ENCODE measurements around the gene SFI1. TPM values are rescaled to one million over a fixed set of nuclear protein-coding genes. Genes with fewer than 3 reads are reported as not detected.
"Not testable (repeated sequence)": the region's sequence is repeated elsewhere in the genome, so short reads cannot be mapped to it uniquely, and the experiment has no call there.

Gene SFI1
- total RNA-seq, 1 experiment from 2014 or later: 15.3 TPM

DNA sequence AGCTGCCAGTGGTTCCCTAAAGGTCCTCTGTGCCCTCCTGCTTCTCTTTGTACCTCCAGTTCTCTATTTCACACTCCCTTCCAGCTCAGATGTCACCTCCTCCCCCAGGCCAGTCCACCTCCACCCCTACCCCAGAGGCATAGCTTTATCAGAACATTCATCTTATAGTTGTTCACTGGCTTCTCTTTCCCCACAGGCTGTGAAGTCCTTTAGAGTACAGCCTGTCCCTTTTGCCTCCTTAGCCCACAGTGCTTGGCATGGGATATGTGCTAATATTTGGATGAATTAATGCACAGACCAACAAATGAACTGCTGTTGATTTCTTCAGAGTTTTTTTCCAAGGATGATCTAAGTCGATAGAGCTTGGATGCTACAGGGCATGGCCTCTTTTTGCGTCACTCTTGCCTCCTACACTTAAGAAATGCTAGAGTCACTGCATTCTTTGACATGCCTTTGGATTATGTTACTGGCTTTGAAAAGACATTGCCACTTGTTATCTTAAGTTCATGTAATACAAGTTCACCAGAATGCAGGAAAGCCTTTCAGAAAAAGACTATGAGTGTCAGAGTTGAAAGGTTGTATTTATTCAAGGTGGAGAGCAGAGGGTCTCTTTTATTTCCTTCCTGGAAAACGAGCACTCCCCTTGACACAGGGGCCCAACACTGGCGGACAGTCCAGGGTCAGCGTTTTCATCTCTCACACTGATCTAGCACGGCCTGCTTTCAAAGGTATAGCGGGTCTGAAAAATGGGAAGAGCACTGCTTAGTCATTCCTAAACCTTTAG, 90.0 kb downstream of the SFI1 start:
- DNase-seq (ENCODE audit: low read depth): peak; percentile 61

DNA sequence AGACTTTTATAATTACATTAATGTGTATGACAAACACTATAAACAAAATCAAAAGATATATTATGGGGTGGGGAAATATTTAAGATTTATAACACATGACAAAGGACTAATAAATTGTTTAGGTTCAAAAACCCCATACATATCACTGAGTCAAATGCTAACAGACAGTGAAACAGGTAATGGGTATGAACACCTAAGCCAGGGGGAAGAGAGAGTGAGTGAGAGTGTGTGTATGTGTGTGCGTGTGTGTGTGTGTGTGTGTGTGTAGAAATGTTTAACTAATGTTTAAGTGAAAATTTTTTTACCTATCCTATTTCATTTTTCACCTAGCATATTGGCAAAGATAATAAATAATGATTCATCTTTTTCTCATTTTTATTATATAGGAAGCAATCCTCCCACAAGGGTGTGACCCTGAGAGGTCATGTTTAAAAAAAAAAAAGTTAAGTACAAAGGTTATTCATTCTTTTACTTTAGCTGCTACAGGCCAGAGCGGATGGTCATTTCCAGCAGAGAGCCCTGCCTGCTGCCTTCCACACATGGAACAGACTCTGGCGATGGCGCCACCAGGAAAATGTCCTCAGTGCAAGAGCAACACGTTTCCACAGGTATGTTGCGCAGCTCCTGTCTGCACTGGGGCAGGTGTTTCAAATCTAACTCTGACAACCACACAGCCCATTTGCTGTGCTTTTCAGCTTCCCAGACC, 92.8 kb downstream of the SFI1 start:
- no peak for DNase-seq (ENCODE audit: low read depth)

DNA sequence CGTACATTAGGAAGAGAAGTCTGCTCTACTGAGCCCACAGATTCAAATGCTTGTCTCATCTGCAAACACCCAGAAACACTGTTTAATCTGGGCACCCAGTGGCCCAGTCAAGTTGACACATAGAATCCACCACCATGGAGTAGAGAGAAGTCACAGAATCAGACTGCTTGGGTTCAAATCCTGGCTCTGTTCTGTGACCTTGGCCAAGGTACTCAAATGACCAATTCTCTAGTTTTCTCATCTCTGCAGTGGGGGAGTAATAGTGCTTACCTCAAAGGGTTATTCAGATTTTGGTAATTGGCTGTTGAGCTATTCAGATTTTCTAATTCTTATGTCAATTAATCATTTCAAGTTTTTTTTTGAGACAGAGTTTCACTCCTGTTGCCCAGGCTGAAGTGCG, 93.8 kb downstream of the SFI1 start:
- DNase-seq (ENCODE audit: low read depth): not testable (repeated sequence)

DNA sequence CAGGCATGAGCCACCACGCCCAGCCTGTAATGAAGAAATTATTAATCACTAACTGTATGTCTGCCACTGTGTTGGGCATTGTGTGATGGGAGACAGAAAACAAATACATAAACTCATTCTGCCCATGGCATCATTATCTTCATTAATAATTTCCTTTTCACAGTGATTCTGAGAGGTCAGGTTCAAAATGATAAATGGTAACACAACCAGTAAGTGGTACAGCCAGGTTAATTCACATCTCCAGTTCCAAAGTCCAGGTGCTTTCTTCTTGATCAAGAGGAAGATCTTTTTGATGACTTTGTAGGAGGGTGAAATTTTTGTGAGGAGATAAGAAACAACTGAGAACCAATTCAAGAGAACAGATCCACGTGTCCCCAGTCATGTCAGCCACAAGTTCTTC, 98.9 kb downstream of the SFI1 start:
- DNase-seq (ENCODE audit: low read depth): no peak

DNA sequence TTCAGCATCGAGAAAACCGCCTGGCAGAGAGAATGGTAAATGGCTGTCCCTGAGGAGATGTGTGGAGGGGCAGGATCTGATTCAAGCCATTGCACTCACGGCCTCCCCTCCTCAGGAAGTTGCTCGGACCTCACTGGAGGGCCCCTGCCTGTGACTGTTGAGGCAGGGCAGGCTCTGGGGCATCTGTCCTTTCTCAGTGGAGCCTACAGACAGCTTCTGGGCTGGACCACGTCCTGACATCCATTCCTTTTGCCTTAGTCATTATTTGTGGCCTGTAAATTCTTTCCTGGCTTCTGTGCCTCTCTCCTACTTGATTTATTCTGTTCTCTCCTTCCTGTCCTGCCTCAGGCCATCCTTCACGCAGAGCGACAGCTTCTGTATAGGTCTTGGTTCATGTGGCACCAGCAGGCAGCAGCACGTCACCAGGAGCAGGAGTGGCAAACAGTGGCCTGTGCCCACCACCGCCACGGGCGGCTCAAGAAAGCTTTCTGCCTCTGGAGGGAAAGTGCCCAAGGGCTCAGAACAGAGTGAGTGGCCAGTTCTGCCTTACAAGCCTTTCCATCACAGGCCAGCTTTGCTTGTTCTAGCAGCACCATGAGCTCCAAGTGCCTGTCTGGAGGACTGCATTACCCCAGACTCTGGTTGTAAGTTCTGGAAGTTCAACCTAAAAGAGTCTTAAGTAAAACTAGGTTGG, 106.1 kb downstream of the SFI1 start:
- peak; percentile 84 for DNase-seq (ENCODE audit: low read depth)

DNA sequence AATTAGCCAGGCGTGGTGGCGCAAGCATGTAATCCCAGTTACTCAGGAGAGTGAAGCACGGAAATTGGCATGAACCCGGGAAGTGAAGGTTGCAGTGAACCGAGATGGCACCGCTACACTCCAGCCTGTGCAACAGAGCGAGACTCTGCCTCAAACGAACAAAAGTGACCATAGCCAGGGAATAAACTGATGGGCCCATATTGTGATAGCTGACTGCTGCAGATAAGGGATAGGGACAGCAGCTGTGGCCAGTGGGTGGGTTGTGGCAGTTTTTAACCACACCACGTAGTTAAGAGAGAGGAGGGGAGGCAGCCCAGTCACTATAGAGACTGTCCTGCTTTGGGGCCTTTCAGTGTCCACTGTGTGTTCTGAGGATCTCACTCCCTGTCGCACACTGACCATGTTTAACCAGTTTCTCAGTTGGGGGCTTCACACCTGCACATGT, 106.8 kb downstream of the SFI1 start:
- no peak for DNase-seq (ENCODE audit: low read depth)

DNA sequence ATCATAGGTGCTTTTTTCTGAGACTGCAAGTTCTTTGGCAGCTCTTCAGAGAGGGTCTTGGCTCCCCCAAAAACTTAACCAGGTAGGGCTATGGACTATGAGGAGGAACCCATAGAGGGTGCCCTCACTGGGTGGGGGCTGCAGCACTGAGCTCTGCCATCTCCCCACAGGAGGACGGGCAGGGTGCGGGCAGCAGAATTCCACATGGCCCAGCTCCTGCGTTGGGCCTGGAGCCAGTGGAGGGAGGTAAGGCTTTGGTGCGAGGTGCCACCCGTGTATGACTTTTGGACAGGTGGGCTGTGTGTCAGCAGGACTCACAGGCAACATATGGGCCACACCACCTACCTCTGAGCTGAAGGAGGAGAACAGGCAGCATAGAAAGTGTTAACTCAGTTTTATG, 107.2 kb downstream of the SFI1 start:
- DNase-seq (ENCODE audit: low read depth): no peak

DNA sequence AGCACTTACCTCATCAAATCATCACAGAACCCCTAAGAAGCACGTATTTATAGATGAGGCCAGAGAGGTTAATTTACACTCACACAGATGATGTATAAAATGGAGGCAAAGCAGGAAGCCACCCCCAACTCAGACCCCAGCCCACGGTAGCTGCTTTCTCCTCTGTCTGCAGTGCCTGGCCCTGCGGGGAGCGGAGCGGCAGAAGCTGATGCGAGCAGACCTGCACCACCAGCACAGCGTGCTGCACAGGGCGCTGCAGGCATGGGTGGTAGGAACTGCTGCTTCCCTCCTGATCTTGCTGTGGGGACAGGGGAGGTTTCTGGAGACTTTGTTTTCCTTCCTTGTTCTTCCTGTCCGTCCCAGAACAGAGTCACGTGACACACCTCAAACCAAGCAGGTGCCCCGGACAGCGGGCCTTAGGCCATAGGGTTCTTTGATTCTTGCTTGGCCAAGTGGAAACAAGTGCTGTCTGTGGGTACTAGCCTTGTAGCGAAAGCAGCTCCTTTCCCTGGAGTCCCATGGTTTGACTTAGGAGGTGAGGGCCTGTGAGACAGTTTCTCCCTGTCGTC, 107.9 kb downstream of the SFI1 start:
- no peak for DNase-seq (ENCODE audit: low read depth)

DNA sequence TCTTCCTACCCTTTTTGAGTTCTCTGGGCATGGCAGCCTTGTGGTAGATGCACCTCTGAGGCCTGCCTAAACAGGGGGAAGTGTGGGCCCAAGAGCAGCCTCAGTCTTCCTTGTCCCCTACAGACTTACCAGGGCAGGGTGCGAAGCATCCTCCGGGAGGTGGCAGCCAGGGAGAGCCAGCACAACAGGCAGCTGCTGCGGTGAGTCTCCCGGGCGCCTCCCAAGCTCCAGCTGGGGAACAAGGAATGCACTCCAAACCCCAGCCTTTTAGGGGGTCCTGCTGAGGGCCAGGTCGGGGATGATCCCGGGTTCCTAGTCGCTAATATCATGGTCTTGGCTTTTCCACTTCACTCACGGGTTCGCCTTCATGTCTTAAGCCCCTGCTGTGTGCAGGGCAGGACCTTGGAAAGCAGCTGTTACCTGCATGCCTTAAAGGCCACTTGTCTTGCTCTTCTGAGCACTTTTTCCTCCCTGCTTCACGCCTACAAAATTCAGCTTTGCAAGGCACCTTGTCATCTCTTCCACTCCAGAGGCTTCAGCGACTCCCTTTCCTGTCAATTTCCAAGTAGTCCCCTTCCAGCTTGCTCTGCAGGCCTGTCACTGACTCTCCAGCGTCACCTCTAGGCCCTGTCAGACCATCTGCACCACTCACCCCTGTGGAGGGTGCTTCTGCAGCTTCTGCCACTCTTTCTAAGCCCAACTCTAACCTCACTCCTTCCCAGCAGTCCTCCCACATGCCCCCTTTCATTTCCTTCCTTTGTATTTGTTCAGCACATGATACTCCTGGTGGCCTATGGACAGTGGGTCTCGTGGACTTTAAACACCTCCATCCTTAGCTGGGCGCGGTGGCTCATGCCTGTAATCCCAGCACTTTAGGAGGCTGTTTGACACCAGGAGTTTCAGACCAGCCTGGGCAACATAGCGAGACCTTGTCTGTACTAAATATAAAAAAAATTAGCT, 108.7 kb downstream of the SFI1 start:
- no peak for DNase-seq (ENCODE audit: low read depth)

DNA sequence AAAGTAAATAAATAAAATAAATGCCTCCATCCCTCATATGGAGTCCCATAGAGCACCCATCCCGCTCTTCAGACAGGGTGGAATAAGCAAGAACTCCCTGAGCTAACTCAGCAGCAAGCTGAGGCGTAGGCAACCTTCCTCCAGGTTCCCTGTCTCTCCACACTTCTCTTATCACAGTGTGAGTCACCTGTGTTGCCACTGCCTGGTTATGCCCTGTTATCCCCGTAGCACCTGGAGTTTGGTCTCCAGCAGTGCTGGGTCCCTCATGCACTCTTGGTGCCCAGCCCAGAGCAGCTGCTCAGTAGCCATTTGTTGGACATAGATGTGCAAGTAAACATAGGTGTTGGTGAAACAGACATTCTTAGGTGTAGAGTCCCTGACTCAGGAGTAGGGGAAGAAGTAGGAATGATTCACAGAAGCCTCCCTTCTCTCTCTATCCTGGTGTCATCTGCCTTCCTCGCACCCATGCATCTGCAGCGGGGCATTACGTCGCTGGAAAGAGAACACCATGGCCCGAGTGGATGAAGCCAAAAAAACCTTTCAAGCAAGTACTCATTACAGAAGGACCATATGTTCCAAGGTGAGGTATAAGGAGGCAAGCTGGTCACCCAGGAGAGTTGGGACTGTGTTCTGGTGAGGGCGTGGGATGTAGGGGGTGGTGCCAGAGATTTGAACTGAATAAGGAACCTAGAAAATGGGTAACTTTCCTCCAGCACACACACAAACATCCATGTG, 109.7 kb downstream of the SFI1 start:
- DNase-seq (ENCODE audit: low read depth): no peak

DNA sequence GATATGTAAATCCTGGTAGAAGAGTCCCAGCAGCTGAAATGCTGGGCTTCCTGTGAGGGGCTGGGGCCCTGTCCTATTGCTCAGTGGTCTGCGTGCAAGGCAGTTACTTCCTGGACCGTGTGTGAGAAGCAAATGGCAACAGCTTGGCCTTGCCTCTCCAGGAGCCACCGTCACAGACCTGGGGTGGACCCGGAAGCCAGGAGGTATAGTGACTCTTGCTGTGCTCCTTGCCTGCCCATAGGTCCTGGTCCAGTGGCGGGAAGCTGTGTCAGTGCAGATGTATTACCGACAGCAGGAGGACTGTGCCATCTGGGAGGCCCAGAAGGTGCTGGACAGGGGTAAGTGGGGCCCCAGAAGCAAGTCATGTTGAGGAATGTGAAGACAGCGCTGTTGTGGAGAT, 111.4 kb downstream of the SFI1 start:
- DNase-seq (ENCODE audit: low read depth): no peak

DNA sequence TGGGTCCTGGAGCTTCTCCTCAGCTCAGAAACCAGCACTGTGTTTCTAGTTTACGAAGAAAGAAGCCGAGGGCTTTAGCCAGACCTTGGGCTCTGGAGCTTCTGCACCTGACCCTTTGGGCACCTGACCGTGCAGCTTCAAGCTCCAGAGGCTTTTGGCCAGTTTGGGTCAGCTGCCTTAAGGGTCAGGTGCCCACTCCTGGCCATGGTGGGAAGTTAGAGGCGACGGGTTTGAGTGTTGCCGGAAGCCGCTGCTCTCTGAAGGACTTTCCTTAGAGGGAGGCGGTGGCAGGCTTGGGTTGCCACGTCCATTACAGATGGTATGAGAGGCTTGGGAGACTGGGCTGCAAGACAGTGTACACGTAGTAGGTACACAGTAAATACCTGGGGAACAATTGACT, 113.4 kb downstream of the SFI1 start:
- no peak for DNase-seq (ENCODE audit: low read depth)

DNA sequence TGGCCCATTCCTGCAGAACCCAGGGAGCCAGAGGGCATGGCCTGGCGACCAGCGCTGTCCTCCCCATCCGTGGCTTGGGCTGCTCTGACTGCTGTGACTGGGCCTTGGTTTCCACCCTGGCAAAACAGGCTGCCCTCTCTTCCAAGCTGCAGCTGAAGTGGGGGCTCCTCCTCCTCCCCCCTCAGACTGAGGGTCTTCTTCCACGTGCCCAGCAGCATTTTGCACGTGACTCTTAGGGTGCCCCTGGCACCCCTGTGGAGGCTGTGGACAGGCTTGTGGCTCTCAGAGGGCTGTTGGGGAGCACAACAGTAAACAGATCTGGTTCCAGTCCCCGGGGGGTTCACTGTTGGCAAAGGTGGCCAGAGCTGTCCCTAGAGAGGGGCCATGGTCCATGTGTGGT, 114.3 kb downstream of the SFI1 start:
- DNase-seq (ENCODE audit: low read depth): no peak

DNA sequence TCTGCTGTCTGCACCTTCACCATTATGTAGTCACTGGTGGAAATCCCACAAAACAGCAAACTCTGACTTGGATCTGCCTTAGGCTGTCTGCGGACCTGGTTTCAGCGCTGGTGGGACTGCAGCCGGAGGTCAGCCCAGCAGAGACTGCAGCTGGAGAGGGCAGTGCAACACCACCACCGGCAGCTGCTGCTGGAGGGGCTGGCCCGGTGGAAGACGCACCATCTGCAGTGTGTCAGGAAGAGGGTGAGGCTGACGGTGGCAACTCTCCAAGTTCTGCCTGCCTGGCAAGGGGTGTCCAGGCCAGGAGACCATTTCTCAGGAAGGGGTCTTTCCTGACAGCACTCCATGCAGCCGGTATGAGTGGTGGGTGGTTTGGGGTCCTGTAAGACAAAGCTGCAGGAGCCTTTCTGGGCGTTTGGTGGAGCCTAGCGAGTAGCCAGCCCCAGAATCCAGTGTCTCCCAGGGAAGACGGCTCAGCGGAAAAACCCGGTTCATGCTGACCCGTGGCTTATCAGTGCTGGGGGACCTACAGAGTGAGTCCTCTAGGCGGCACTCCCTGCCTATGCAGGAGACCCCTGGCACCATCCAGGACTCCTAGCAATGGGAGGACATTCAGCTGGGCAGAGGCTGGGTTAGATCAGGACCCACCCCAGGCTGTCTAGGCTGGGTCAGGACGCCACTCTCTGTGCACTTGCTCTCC, 114.9 kb downstream of the SFI1 start:
- no peak for DNase-seq (ENCODE audit: low read depth)

DNA sequence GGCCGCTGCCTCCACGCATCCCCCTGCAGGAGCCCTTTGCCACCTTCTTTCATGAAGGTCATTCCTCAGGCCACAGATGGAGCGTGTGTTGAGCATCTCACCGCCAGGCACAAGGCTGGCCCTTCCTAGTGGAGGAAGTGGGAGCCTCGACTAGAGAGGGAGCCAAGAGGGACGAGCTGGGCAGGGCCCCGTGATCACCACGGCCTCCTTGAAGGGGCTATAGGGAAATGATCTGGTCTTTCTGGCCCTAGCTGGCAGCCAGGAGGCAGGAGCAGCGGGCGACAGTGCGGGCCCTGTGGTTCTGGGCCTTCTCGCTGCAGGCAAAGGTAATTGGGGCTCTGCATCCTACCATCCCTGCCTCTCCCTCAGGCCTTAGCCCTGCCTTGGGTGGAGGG, 116.6 kb downstream of the SFI1 start:
- no peak for DNase-seq (ENCODE audit: low read depth)

DNA sequence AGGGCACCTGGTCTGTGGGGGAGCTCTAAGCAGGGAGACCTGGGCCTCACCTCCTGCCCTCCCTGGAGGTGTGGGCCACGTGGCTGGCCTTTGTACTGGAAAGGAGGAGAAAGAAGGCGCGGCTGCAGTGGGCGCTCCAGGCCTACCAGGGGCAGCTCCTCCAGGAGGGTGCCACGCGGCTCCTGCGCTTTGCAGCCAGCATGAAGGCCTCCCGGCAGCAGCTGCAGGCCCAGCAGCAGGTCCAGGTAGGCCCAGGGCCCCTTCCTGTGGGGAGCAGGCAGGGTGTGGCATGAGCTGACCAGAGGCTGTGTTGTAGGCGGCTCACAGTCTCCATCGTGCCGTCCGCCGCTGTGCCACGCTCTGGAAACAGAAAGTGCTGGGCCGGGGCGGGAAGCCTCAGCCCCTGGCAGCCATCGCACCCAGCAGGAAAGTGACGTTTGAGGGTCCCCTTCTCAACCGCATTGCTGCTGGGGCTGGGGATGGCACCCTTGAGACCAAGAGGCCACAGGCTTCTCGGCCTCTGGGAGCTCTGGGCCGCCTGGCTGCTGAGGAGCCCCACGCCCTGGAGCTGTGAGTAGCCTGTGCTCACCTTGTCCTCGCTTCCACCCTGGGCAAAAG, 117.1 kb downstream of the SFI1 start:
- DNase-seq (ENCODE audit: low read depth): no peak

DNA sequence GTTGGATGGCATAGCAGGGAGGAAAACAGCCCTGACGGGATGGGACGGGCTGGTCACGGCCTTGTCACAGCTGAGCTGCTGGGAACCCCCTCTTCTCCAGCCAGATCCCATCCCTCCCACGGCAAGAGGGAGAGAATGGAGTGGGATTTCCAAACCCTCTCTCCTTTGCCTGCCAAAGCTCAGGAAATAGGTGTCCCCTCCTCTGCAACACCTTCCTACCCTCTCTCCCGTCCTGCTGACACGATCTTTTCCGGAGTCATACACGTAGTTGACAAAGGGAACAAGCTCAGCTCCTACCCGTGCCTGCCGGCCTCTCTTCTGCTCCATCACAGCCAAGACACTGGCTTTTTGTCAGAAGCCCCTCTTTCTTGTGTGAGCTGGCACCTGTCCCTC, 117.6 kb downstream of the SFI1 start:
- DNase-seq (ENCODE audit: low read depth): no peak

DNA sequence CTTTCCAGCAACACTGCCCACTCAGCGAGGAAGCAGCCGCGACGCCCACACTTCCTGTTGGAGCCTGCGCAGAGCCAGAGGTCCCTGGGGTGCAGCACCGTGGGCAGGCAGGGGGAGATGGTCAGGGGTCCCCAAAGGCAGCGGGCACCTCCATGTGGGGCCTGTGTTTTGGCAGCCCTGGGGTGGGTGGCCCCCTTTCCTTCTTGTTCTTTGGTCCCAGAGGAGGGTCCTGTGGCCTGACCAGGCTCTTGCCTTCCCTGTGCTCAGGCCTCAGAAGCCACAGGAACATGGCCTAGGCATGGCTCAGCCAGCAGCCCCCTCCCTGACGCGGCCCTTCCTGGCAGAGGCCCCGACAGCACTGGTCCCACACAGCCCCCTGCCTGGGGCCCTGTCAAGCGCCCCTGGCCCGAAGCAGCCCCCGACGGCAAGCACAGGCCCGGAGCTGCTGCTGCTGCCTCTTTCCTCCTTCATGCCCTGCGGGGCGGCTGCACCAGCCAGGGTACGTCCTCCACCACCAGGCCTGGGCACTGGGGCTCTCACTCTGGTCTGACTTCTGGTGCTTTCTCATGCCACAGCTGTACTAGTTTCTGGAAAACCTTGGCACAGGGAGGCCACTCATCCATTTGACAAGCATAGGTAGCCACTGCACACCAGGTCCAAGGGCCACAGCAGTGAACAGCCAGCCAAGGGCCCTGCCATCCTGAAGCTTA, 118.6 kb downstream of the SFI1 start:
- DNase-seq (ENCODE audit: low read depth): no peak

DNA sequence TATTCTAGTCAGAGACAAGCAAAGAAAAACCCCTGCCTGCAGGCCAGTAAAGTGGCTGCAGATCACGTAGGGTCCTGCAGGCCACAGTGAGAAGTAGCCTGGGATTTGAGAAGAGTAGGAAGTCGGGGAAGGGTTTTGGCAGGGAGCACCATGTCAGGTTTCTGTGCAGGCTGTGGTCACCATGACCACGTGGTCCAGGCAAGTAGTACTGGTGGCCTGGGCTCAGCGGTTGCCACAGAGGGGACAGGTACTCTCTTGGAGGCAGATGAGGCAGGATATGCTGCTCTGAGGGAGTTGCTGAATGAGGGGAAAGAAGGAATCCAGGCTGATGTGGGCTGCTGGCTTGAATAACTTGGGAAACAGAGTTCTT, 119.1 kb downstream of the SFI1 start:
- DNase-seq (ENCODE audit: low read depth): no peak

Measured in LHCN-M2 (cell line).